GM12872 (cell line): Measurements from ENCODE around the gene PLPP2.

ENCODE experiments used
- TF ChIP-seq, protein P1 (sequence below): IDR thresholded peaks from 3 replicates; pipeline ENCODE4 v1.5.1; 2011; ENCODE audit warnings: low read depth, mild to moderate bottlenecking, low read length, moderate library complexity; ENCODE audit not compliant: insufficient read depth

PLPP2 gene

DNA sequence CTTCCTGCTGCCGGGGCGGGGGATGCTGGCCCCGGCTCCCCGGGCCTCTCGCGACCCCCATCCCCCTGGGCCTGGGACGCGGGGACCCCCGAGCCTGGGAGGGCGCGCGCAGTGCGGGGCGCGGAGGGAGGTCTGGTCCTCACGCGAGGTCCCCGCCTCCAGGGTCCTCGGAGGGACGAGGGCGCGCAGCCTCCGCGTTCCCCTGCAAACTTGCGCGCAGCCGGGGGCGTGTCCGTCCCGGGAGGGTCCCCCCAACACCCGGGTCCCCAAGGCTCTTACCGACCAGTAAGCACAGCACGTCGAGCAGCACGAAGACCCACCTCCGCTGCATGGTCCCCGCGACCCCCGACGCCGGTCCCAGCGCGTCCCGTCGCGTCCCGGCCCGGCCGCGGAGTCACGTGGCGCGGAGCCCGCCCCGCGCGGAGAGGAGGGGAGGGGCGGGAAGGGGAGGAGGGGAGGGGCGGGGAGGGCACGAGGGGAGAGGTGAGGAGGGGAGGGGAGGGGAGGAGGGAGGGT is at the start of gene PLPP2:
TSS of gene PLPP2 (minus strand) at position 398 of the 516 bp plus-strand sequence. CDS start at position 331, 67 bp downstream.
- TF ChIP-seq, protein P1, sequence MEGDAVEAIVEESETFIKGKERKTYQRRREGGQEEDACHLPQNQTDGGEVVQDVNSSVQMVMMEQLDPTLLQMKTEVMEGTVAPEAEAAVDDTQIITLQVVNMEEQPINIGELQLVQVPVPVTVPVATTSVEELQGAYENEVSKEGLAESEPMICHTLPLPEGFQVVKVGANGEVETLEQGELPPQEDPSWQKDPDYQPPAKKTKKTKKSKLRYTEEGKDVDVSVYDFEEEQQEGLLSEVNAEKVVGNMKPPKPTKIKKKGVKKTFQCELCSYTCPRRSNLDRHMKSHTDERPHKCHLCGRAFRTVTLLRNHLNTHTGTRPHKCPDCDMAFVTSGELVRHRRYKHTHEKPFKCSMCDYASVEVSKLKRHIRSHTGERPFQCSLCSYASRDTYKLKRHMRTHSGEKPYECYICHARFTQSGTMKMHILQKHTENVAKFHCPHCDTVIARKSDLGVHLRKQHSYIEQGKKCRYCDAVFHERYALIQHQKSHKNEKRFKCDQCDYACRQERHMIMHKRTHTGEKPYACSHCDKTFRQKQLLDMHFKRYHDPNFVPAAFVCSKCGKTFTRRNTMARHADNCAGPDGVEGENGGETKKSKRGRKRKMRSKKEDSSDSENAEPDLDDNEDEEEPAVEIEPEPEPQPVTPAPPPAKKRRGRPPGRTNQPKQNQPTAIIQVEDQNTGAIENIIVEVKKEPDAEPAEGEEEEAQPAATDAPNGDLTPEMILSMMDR = no peak

DNA sequence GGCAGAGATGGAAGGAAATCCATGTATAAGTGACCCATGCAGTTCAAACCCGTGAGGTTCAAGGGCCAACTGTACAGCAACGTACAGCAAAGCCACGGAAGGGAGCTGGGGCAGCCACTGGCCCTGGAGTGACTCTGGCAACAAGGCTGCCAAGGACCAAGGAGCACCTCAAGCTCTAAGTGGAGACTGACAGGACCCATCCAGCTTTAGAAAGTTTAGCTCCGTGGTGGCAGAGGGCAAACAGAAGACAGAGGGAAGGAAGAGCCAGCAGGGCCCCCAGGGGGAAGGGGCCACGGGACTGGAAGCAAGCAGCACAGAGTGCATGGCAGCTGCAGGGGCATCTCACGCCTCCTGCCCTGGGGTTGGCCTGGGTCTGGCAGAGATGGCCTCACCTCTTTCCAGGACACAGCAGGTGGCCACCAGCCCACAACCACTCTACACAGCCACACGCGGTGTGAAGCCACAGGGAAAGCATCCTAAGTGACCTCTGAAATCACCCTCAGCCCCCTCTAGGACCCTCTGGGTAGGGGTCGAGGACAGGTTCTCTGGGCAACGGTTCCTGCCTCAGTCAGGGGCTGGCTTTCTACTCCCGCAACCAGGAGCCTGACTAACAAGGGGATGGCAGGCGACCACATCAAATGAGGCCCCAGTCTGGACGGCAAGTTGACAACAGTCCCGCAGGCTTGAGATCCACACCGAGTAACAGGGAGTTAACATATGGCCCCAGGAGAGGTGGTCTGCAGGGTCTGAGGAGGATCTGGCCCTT is 49.6 kb upstream of the PLPP2 start:
- TF ChIP-seq, protein P1 = no peak

GRCh38 chr19:339262-339887 is 48.2 kb upstream of the PLPP2 start:
- TF ChIP-seq, protein P1 = no peak

GRCh38 chr19:338421-338820 is 47.2 kb upstream of the PLPP2 start:
- TF ChIP-seq, protein P1 = no peak

DNA sequence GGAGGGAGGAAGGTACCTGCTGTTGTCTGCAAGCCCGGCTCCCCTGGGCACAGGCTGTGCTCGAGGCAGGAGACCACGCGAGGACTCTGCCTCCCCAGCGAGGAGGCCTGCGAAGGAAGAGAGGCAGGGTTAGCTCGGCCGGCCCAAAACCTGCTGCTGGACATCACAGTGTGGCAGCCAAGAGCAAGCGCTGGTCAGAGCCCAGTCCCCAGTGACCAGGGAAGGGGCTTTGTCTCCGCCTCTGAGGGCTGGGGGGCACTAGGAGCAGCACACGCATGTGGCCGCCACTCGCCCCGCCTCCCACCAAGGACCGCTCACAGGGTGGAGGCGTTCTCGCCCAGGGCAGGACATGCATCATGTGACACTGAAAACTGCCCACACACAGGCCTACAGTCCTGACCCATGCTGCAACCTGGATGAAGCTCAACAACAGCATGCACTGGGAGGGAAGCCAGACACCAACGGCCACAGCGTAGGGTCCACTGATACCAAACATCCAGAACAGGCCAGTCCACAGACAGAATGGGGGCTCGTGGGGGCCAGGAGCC is 44.9 kb upstream of the PLPP2 start:
- TF ChIP-seq, protein P1 = no peak

- TF ChIP-seq, protein P1 = no peak
Measured at GRCh38 chr19:335486-336066, 44.4 kb upstream of the PLPP2 start.

DNA sequence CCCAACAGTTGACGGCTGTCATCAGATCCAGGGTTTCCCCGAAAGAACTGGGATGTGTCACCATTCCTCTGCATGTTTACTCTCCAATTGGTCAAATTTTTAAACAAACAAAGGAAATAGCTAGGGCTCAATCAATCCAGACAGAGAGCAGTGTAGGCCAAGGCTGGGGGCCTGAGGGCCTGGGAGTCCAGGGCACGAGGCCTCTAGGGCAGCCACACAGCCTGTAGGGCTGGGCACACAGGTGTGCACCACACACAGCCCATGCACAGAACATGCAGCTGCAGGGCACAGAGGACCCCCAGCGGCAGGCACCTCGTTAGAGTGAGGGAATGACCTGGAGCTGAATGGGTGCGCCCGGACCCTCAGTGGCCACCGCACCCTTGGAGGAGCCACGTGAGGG is 43.9 kb upstream of the PLPP2 start:
- TF ChIP-seq, protein P1 = no peak
